GM19099 (cell line): ENCODE data around the gene NOTCH3.

Experiments used
- POLR2A ChIP-seq: IDR thresholded peaks from 3 replicates; pipeline ENCODE4 v1.6.1; 2011; ENCODE audit warnings: low read depth; ENCODE audit not compliant: insufficient read length; ENCODE audit errors: extremely low read depth

Gene NOTCH3

GRCh38 chr19:15194938-15195337 lies 5.9 kb downstream of the NOTCH3 start:
- no peak for TF ChIP-seq POLR2A

GRCh38 chr19:15191982-15192381 lies 8.8 kb downstream of the NOTCH3 start:
- no peak for TF ChIP-seq POLR2A

GRCh38 chr19:15191514-15191913 lies 9.3 kb downstream of the NOTCH3 start:
- no peak for TF ChIP-seq POLR2A

GRCh38 chr19:15188851-15189250 lies 11.9 kb downstream of the NOTCH3 start:
- no peak for TF ChIP-seq POLR2A

GRCh38 chr19:15187026-15188007 lies 13.5 kb downstream of the NOTCH3 start:
- no peak for TF ChIP-seq POLR2A

GRCh38 chr19:15185188-15185587 lies 15.6 kb downstream of the NOTCH3 start:
- TF ChIP-seq POLR2A = no peak

- TF ChIP-seq POLR2A = no peak
Observed at GRCh38 chr19:15184776-15185175, 16.0 kb downstream of the NOTCH3 start.

GRCh38 chr19:15181394-15181793 lies 19.4 kb downstream of the NOTCH3 start:
- no peak for TF ChIP-seq POLR2A

GRCh38 chr19:15180451-15181390 lies 20.1 kb downstream of the NOTCH3 start:
- no peak for TF ChIP-seq POLR2A

- no peak for TF ChIP-seq POLR2A
Observed at GRCh38 chr19:15178629-15179308, 22.0 kb downstream of the NOTCH3 start.

- TF ChIP-seq POLR2A = no peak
Observed at GRCh38 chr19:15177269-15178116, 23.3 kb downstream of the NOTCH3 start.

- TF ChIP-seq POLR2A = no peak
Observed at GRCh38 chr19:15175609-15176008, 25.2 kb downstream of the NOTCH3 start.

- no peak for TF ChIP-seq POLR2A
Observed at GRCh38 chr19:15173746-15174404, 26.9 kb downstream of the NOTCH3 start.

- no peak for TF ChIP-seq POLR2A
Observed at GRCh38 chr19:15170345-15170744, 30.4 kb downstream of the NOTCH3 start.
